GM10266 (cell line): Measurements from ENCODE around the gene PDGFA.

Experiments used
- DNase-seq: peaks from one replicate; pipeline ENCODE4 v3.0.0; 2012; ENCODE audit errors: extremely low spot score
- CTCF ChIP-seq: IDR thresholded peaks from 2 replicates; pipeline ENCODE4 v1.5.1; 2012; ENCODE audit warnings: mild to moderate bottlenecking, low read depth; ENCODE audit not compliant: control insufficient read depth, insufficient read depth; ENCODE audit errors: missing control alignments

Gene PDGFA

DNA sequence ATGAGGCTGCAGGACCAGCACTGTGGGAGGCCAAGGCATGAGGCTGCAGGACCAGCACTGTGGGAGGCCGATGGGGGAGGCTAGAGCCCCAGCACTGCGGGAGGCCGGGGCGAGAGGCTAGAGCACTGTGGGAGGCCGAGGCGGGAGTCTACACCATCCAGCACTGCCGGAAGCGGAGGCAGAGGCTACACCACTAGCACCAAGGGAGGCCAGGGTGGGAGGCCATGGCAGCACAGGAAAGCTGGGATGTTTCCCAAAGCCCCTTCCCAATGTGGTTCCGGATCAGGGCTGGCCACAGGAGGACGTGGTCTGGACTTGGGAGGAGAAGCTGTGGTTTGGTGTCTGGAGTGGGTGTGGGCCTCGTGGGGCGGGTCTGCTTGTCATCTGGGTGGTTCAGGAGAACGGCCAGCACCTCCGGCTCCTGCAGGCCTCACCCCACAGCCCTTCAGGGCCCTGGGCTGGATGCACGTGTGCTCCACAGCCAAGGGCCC is 43.6 kb downstream of the PDGFA start:
- DNase-seq: no peak
- no peak for TF ChIP-seq CTCF

- DNase-seq: no peak
- TF ChIP-seq CTCF: no peak
Observed at GRCh38 chr7:475425-475728, 44.3 kb downstream of the PDGFA start.

- DNase-seq: no peak
- TF ChIP-seq CTCF: no peak
Observed at GRCh38 chr7:474605-475424, 44.8 kb downstream of the PDGFA start.

DNA sequence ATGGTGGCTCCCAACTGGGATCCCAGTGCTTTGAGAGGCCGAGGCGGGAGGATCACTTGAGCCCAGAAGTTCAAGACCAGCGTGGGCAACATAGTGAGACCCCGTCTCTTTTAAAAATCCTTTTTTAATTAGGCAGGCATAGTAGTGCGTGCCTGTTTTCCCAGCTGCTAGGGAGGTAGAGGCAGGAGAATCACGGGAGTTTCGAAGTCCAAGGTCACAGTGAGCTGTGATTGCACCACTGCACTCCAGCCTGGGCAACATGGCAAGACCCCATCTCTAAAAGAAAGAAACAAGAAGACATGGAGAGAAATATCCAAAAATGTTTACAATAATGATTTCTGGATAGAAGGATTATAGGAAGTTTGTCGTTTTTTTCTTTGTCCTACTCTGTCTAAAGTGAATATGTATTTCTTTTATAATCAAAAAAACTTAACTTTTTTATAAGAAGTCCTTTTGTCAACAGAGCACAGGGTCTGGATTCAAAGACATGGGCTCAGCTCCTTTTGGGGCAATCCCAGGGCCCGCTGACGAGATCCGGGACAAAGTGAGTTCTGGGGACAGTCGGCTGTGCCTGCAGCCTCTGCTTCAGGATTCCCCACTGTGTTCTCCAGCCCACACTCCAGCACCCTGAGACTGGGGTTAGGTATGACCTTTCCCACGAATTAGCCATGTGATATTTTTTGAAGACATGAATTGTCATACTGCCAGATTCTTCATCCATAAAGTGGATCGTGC is 45.6 kb downstream of the PDGFA start:
- no peak for DNase-seq
- no peak for TF ChIP-seq CTCF

DNA sequence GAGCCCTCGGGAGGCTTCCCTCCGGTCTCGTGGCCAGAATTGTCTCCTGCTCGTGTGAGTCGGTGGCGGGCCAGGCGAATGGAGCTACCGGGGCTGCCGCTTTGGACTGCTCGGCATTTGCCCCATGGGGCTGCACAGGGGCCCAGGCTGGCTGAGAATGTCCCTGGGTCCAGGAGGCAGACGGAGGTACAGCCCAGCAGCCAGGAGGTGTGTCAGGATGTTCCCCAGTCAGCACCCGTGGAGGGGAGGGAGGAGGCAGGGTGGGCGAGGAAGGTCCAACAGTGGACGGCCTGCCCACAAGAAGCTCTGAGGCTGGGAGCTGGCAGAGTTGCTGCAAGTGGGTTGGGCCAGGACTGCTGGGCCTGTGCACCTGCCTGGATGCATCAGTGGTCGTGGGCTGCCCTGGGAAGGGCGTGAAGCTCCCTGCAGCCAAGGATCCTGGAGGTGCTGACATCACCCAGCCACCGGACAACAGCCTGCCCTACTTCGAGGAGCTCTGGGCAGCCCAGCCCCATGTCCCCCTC is 46.4 kb downstream of the PDGFA start:
- no peak for TF ChIP-seq CTCF
- no peak for DNase-seq

DNA sequence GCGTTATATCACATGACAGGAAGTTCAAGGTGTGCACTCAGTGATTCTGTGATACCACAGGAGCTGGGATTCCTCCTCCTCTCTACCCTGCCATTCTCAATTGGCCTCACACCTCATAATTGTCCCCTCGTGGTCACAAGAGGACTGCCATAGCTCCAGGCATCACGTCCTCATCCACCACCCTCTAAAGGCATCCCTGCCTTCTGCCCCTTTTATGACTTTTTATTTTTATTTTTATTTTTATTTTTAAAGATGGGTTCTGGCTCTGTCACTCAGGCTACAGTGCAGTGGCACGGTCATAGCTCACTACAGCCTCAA is 47.0 kb downstream of the PDGFA start:
- TF ChIP-seq CTCF: no peak
- no peak for DNase-seq
